NK-92 treated with Interleukin-12 subunit alpha and Interleukin-12 subunit beta, amount 100 ng/mL, for 24 hours (cell line): Measurements from ENCODE around the gene GLS.
"Not testable (repeated sequence)": the region's sequence is repeated elsewhere in the genome, so short reads cannot be mapped to it uniquely, and the experiment has no call there.

Source experiments
- DNase-seq: peaks from one replicate; lab custom pipeline; 2025; lab: John Stamatoyannopoulos, UW

Gene GLS

GRCh38 chr2:190935054-190935453 lies 54.4 kb downstream of the GLS start:
- DNase-seq: no peak

GRCh38 chr2:190938771-190939335 lies 58.2 kb downstream of the GLS start:
- DNase-seq: no peak

GRCh38 chr2:190940454-190940853 lies 59.8 kb downstream of the GLS start:
- no peak for DNase-seq

GRCh38 chr2:190941571-190941970 lies 61.0 kb downstream of the GLS start:
- no peak for DNase-seq

DNA sequence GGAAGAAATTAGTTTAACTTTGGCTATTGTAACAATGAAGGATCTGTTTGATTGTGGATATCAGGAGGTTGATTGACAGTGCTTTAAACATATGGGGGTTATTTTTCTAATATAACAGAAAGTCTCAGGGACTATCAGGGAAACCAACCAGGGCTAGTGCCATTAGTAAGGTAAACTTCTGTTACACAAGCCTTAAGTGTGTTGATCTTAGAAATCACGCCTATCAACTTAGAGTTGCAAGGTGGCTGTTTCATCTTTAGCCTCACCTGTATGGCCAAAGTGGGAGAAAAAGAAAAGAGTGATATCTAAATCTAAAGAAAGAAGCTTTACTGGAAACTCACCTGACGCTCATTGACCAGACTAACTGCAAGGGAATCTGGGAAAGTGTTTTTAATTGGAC lies 62.1 kb downstream of the GLS start:
- no peak for DNase-seq

DNA sequence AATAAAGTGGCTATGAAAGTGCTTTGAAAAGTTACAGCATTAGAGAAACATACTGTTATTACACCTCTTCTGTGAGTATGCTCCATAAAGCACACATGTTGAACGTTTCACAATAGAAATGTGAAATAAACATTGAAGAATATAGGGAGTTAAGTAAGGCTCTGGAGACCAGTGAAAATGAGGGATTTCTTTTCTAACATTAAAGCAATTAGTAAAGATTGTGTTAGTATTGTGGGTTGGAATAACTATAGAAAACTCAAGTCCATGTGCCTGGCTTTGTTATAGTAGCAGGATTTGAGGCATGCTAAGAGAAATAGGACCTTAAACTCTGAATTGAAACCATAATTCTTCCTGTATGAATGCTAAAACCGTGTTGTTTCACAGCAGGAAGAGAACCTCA lies 63.1 kb downstream of the GLS start:
- no peak for DNase-seq

GRCh38 chr2:190947141-190947540 lies 66.5 kb downstream of the GLS start:
- DNase-seq: no peak

DNA sequence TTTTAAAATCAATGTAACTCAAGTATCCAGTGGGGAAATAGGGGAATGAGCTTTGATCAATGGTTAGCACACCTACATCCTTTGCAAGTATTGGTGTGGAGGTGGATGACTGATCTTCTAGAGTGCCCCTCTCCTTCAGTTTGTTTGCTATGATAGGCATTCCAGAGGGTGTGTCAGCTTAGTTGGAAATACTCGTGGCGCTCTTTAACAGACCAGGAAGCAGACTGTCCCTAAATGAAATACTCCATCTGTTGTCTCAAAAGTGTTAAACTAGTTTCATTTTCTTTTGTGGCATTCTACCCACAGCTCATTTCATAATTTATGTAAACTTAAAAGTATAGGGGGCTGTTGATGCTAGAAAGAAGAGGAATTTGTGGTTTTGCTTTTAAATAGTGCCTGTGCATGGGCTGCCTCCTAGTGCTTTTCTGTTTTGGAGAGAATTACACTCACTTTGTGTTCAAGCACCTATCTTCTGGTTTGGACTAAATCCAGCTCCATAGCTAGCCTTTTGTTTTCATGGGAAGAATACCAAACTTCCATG lies 67.2 kb downstream of the GLS start:
- DNase-seq: no peak

DNA sequence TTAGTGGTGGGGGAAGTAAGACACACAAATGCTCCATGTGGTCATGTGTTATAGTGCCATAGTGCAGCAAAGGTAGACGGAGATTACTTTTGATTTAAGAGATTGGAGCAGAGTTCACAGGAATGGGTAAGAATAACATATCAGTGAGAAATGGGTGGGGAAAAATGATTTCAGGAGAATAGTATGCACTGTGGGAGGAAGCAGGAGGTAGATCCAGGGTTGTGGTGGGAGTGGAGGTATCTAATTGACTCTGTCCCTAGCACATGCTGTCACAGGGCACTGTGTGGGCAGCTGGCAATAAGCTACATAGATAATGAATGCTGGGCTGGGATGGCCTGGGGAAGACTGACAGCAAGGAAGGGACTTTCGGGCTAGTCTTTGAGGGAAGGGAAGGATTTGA lies 68.0 kb downstream of the GLS start:
- DNase-seq: no peak

DNA sequence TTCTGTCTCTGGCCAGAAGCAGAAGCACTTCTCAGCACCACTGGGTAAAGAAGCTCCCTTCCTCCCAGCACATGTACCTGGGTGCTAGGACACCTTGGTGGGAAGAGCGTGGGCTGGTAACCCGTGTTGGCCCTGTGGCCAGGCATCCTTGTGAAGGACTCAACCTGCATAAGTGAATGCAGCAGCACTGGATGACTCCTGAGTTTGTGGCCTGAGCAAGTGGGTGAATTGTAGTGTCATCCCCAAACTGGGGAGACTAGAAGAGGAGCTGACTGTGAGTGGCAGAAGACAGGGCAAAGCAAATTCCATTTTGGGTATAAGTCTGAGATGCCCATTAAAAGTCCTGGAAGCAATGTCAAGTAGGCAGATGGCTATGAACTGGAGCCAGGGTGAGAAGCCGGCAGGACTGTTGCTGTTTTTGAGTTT lies 70.0 kb downstream of the GLS start:
- no peak for DNase-seq

DNA sequence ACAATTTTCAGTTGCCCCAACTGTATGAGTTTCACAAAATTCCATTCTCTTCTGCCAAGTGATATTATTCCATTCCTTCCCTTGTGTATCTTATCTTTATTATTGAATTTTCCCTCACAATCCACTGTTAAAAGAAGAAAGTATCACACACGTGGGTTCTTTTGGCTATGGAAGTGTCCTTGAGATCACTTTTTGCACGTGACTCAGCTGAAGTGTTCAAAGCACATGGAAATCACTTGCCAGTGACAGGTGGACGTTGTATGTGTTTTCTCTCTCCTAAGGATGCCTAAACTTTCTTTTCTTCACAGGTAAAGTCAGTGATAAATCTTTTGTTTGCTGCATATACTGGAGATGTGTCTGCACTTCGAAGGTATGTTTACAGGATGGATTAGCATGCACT lies 72.6 kb downstream of the GLS start:
- no peak for DNase-seq

- no peak for DNase-seq
These were observed 79.5 kb downstream of the GLS start for GRCh38 chr2:190959911-190960788.

DNA sequence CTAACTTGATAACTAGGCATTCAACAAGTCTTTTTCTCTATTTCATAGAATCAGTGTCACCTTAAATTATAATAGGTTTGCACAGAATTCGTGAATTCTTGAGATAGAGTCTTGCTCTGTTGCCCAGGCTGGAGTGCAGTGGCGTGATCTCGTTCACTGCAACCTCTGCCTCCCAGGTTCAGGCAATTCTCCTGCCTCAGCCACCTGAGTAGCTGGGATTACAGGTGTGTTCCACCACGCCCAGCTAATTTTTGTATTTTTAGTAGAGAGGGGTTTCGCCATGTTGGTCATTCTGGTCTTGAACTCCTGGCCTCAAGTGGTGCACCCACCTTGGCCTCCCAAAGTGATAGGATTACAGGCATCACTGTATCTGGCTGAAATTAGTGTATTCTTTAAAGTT lies 80.5 kb downstream of the GLS start:
- DNase-seq: not testable (repeated sequence)

DNA sequence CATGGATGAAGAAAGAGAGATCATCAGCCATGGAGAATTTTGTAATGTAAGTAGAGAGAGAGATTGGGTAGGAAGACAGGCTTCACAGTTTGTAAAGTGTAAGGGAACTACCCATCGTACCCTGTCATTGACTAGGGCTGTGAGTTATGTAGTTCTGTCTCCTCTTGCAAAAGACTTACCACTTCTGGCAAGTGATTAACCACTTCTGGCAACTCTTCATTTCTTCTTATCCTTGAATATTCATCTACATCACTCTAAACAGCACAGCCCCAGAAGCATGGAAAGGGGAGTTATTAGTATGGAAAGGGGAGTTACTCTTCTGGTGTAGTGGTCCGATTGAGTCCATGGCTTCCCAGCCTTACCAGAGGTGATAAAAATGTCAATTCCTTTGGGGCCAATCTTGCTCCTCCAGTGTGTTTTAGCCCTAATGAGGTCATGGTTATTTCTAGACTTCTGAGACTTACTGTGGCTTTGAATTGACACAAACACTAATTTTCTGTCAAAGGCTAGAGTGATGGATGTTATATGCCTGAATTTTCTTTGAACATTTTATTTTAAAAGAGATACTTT lies 81.4 kb downstream of the GLS start:
- no peak for DNase-seq

- no peak for DNase-seq
These were observed 82.5 kb downstream of the GLS start for GRCh38 chr2:190963088-190963487.

GRCh38 chr2:190964170-190964795 lies 83.7 kb downstream of the GLS start:
- no peak for DNase-seq

GRCh38 chr2:190965580-190966222 lies 85.1 kb downstream of the GLS start:
- DNase-seq: no peak

- DNase-seq: no peak
These were observed 87.9 kb downstream of the GLS start for GRCh38 chr2:190968522-190968921.

DNA sequence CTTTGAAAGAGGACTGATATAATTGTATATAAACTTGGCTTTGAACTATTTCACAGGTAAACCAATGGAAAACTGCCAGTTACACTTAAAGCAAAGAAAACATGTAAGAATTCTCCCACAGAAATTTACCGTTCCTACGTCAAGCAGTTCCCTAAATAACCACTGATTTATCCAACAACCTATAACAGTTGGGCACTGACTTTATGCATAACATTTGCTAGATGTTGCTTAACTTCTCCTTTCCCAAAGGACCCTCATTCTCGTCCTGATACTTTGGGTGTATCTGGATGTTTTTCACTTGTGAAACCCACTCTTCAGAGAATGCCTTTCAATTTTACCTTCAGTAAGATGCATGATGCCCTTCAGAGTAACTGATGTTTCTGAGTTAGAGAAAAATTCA lies 89.5 kb downstream of the GLS start:
- DNase-seq: no peak

- no peak for DNase-seq
These were observed 90.4 kb downstream of the GLS start for GRCh38 chr2:190970873-190971506.

GRCh38 chr2:190972213-190972612 lies 91.6 kb downstream of the GLS start:
- DNase-seq: no peak

GRCh38 chr2:190972846-190973245 lies 92.2 kb downstream of the GLS start:
- no peak for DNase-seq
